ENCODE results near the gene MUC13.

Gene MUC13

GRCh38 chr3:124876401-124876878 is 58.1 kb downstream of the MUC13 start:
- no peak for TF ChIP-seq CTCF (IDR thresholded peaks at IDR 0.05; ENCODE audit: control extremely low read depth, extremely low read depth, low read depth, missing control alignments)
- ChIA-PET POLR2A (no interaction called here), CTCF (interaction anchor here (1.6 kb wide), 1 partner anchor 13 kb away, joined by 5 read pairs; no protein-coding TSS in a partner anchor)

GRCh38 chr3:124873226-124873625 is 61.3 kb downstream of the MUC13 start:
- TF ChIP-seq CTCF (IDR thresholded peaks at IDR 0.05; ENCODE audit: control extremely low read depth, extremely low read depth, low read depth, missing control alignments): no peak
- no peak for DNase-seq (ENCODE audit: extremely low spot score)
- POLR2A ChIA-PET: no interaction called here
- CTCF ChIA-PET: interaction anchor here (1.7 kb wide), 1 partner anchor 11 kb away, joined by 6 read pairs; no protein-coding TSS in a partner anchor

More at GRCh38 chr3:124876401-124876878, 58.1 kb downstream of the MUC13 start:
- DNase-seq (ENCODE audit: extremely low spot score): no peak

DNA sequence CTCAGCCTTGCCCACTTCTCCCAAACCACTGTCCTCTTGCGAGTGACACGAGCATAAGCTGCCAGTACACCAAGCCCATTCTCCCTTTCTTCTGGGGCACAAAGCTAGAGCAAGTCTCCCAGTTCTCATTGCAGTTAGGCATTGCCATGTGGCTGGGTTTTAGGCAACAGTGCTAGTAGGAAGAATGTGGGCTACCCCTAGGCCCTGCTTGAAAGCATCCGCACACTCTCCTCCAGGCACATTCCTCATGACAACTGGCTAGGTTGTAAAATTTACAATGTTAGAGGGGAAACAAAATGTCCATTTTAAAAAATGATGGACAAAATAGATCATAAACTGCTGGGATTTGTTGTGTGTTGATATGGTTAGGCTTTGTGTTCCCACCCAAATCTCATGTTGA is 67.0 kb downstream of the MUC13 start:
- CTCF ChIA-PET: interaction anchor here (0.9 kb wide), 1 partner anchor 106 kb away, joined by 3 read pairs; no protein-coding TSS in a partner anchor
- POLR2A ChIA-PET: no interaction called here
- TF ChIP-seq CTCF (IDR thresholded peaks at IDR 0.05; ENCODE audit: control extremely low read depth, extremely low read depth, low read depth, missing control alignments): no peak

GRCh38 chr3:124862006-124862405 is 72.5 kb downstream of the MUC13 start:
- POLR2A ChIA-PET: no interaction called here
- DNase-seq (ENCODE audit: extremely low spot score): no peak
- CTCF ChIA-PET: interaction anchor here (1.1 to 2.4 kb wide), 4 partner anchors 11 to 102 kb away, joined by 4 to 9 read pairs (median 6); no protein-coding TSS in a partner anchor
- no peak for TF ChIP-seq CTCF (IDR thresholded peaks at IDR 0.05; ENCODE audit: control extremely low read depth, extremely low read depth, low read depth, missing control alignments)

More for the DNA sequence above, 67.0 kb downstream of the MUC13 start:
- no peak for DNase-seq (ENCODE audit: extremely low spot score)

DNA sequence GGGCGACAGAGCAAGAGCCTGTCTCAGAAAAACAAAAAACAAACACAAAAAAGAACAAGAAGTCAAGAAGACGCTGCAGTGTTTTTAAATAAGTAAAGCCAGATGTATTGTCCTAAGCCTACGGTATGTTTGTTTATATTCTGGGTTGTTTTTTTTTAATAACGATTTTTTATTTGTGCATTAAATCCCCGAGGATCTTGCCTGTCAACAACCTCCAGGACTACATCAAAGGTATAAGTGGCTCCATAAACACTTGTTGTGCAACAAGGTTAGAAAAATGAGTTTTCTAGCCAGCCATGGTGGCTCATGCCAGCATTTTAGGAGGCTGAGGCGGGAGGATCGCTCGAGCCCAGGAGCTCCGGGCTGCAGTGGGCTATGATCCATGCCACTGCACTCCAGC is 73.5 kb downstream of the MUC13 start:
- ChIA-PET POLR2A (no interaction called here), CTCF (interaction anchor here (1.1 kb wide), 1 partner anchor 34 kb away, joined by 4 read pairs; no protein-coding TSS in a partner anchor)
- no peak for DNase-seq (ENCODE audit: extremely low spot score)
- no peak for TF ChIP-seq CTCF (IDR thresholded peaks at IDR 0.05; ENCODE audit: control extremely low read depth, extremely low read depth, low read depth, missing control alignments)

- CTCF ChIA-PET: interaction anchor here (1.5 kb wide), 1 partner anchor 40 kb away, joined by 3 read pairs; no protein-coding TSS in a partner anchor
- DNase-seq (ENCODE audit: extremely low spot score): no peak
- POLR2A ChIA-PET: no interaction called here
Observed at GRCh38 chr3:124860599-124860998, 74.0 kb downstream of the MUC13 start.

More at GRCh38 chr3:124860599-124860998, 74.0 kb downstream of the MUC13 start:
- no peak for TF ChIP-seq CTCF (IDR thresholded peaks at IDR 0.05; ENCODE audit: control extremely low read depth, extremely low read depth, low read depth, missing control alignments)

Data from GM10248 (cell line).